ENCODE results near the gene CCDC66.

Gene CCDC66

GRCh38 chr3:56622381-56622780, 65.4 kb downstream of the CCDC66 start:
- no peak for DNase-seq (ENCODE audit: low spot score)

DNA sequence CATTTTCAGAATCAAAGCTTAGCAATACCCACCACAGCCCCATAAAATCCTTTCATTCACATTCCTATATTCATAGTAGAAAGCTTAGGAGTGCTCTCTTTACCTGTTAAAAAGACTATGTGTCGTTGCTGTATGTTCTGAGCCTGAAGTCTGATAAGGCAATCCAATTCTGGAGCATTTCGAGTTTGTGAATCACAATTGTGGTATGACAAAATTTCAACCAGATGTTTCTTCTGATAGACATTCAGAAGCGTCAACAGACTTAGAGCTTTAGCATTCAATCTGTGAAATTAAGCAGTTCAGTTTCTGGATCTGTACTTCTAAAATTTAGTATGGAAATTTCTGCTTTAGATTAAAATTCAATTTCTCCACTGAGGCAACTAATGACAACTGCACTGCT, 67.8 kb downstream of the CCDC66 start:
- no peak for DNase-seq (ENCODE audit: low spot score)

DNA sequence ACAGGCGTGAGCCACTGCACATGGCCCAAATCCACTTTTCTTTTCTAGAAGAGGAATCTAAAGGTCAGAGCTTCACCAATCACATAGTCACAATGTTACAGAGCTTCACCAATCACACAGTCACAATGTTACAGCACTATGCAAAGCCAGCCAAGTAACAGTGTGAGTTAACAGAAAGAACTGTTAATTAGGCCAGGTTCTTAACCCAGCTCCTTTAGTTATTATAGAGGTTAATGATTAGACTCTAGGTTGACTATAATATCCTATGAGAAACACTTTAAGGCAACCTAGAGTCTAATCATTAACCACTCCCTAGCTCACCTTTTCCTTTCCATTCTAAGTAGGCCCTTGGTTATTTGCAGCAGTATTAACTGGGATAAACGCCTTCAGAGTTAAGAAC, 72.1 kb downstream of the CCDC66 start:
- DNase-seq (ENCODE audit: low spot score), result no peak

DNA sequence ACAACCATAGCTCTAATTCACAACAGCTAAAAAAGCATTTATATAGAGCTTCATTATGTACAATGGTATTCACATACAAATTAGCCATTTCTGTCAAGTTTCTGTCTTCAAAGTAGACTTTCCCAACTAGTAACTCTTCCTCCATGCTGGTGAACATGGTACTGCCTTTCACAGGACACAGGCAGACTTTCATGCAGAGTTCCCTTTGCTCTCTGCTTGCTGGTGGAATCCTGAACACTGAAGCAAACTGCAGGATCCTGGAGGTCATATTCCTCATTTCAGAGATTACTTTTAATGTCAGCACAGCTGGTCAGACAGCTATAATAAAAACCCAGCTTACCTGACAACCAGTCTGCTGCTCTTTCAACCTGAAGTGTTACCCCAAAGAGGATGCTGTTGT, 72.5 kb downstream of the CCDC66 start:
- no peak for DNase-seq (ENCODE audit: low spot score)

DNA sequence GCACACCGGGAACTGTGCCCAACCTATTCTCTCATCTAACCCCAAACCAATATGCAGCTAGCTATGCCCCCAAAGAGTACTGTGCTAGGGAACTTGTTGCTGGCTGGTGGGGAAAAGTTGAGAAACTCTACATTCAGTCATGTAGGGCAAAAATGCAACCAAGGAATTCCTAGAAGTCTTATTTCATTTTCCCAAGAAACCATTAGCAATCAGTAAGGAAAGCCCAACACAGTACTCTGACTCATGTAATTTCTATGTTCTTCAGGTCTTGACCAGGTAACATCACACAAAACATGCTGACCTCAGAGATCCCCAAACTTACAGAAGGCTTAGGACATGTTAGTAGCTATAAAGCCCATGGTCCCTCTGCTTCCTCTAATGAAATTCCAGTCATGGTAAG, 74.0 kb downstream of the CCDC66 start:
- DNase-seq (ENCODE audit: low spot score), result no peak

GRCh38 chr3:56633181-56633580, 76.2 kb downstream of the CCDC66 start:
- no peak for DNase-seq (ENCODE audit: low spot score)

DNA sequence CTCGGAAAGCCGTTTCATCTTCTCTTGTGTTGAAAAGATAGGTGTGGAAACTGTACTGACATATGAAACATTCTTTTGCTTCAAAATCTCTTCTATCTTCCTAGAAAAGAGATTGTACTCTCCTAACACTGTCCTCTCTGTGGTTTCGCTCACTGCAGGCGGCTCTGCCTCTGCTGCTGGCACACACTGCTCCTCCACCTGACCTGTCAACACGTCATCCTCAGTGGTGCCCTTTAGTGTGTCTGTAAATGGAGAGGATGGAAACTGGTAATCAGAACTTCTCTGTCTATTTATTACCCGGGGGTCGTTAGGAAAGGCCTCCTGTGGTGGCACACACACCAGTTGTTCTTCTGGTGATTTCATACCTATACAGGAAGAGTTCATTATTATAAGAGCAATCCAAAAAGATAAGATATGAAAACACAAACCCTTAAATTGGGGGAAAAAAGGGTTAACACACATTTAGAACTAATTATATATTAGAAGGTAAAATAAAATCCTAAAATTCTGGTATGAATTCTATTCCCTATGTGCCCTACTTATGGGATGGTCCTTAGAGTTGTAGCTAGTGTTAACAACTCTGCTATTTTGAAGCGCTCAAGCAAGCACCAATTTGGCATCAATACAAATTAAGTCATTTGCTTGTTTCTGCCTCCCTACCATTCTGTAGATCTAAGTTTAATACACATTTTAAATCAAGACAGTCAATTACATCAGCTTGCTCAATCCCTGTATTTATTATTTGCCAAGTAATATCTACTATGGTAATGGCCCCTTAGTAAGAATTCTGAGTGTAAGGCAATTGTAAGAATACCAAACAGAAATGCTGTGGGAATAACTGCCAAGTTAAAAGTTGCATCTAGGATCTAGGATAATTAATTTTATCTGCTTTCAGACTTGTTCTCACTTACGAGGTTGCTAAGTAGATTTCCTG, 76.9 kb downstream of the CCDC66 start:
- no peak for DNase-seq (ENCODE audit: low spot score)

DNA sequence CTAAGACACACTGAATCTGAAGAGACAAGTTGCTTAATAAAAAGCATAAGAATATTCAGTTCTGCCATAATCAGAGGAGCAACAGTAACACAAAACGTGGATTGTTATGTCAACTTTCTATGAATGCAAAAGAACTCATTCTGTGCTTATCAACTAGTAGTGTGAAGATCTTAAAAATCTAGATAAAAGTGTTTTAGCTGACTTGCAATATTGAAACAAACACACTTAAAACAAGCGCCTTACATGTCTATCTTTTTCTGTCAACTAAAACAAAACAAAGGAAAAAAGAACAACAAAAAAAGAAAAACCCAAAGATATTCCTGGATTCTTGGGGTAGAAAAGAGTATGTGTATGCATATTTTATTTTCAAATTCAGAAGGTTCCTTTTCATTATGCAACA, 88.4 kb downstream of the CCDC66 start:
- no peak for DNase-seq (ENCODE audit: low spot score)

DNA sequence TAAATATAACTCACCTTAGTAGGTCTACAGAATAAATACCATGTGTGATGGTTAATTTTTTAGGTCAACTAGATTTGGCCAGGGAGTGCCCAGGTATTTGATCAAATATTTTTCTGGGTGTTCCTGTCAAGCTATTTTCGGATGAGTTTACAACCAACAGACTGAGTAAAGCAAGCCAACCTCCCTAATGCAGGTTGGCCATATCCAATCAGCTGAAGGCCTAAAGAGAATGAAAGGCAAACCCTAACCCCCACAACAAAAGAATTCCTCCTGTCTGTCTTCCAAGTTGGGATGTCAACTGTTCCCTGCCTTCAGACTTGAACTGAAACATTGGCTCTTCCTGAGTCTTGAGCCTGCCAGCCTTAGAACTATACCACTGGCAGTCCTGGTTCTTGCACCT, 97.5 kb downstream of the CCDC66 start:
- DNase-seq (ENCODE audit: low spot score), result no peak

DNA sequence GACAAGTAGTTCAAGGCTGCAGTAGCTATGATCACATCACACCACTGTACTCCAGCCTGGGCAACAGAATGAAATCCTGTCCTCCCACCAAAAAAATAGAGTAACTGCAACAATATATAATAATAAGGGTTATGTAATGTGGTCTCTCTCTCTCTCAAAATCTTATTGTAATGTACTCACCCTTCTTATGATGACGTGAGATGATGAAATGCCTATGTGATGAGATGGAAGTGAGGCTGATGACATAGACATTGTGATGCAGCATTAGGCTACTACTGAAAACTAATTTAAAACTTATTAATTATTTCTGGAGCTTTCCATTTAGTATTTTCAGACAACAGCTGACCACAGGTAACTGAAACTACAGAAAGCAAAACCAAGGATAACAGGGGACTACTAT, 98.7 kb downstream of the CCDC66 start:
- DNase-seq (ENCODE audit: low spot score), result no peak

- no peak for DNase-seq (ENCODE audit: low spot score)
Observed at GRCh38 chr3:56664823-56665222, 107.8 kb downstream of the CCDC66 start.

DNA sequence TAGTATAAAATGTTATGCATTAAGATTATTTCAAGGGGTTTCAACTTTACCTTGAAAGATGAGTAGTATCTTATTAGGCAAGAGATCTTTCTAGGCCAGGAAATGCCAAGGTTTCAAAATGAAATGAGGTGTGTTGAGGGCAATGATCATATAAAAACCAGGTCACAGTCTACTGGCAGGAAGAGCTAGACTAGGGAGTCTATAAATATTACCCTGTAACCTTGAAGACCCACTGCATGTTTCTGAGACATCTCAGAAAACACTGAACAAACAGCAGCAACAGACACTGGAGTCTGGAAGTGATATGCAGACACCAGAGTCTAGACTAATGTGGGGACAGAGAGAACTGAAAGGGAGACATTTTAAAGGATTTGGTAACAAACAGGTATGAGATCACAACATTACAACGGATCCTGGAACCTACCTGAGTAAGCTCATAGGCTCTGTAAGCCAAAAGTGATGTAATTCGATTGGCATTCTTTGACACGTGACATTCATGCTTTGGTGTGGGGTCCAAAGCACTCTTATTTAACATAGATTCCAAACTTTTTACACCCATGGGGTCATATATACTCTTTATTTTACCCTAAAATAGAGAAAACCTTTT, 111.1 kb downstream of the CCDC66 start:
- no peak for DNase-seq (ENCODE audit: low spot score)

Measured in COLO829 (cell line).